Fibroblast of lung (primary cell): ENCODE results near the gene ZDHHC16. TPM values are rescaled to one million over a fixed set of nuclear protein-coding genes. Genes with fewer than 3 reads are reported as not detected.

ENCODE experiments used
- DNase-seq, 2 donors: peaks; one replicate each; pipeline versions ENCODE4 v3.0.0 to v3.0.0-alpha.2; 2010; ENCODE audit warnings: low read depth in 2 of 2
- H2AFZ ChIP-seq: 2 replicates; pipeline ENCODE4 v1.5.1; 2012; ENCODE audit warnings: low read length, control low read depth, inconsistent platforms
- H3K27ac ChIP-seq: 2 replicates; pipeline ENCODE4 v1.5.1; 2011; ENCODE audit warnings: low read length, control low read depth; ENCODE audit not compliant: insufficient read depth
- H3K27me3 ChIP-seq: 2 replicates; pipeline ENCODE4 v1.5.1; 2011; ENCODE audit warnings: mild to moderate bottlenecking, low read length; ENCODE audit not compliant: control insufficient read depth, insufficient read depth
- H3K36me3 ChIP-seq: 2 replicates; pipeline ENCODE4 v1.5.1; 2011; ENCODE audit warnings: low read length; ENCODE audit not compliant: control insufficient read depth, insufficient read depth
- H3K4me1 ChIP-seq: 2 replicates; pipeline ENCODE4 v1.5.1; 2011; ENCODE audit warnings: low read length; ENCODE audit not compliant: control insufficient read depth, insufficient read depth; ENCODE audit errors: extremely low read depth
- H3K4me2 ChIP-seq: 2 replicates; pipeline ENCODE4 v1.5.1; 2011; ENCODE audit warnings: low read length, control low read depth; ENCODE audit not compliant: insufficient read depth; ENCODE audit errors: extremely low read depth
- H3K4me3 ChIP-seq, 4 experiments: fragments of 200-600 bp in 1 of 4; sonication (generic) in 1 of 4; replicated peaks in 1 of 4; 2 replicates each; pipeline ENCODE4 v1.5.1; 2011 to 2016; ENCODE audit warnings: low read length in 4 of 4, low read depth in 3 of 4, mild to moderate bottlenecking in 3 of 4, control low read depth in 2 of 4, inconsistent platforms in 1 of 4, mixed read lengths in 1 of 4; ENCODE audit not compliant: insufficient read depth in 1 of 4; ENCODE audit errors: control extremely low read depth in 1 of 4
- H3K79me2 ChIP-seq: 2 replicates; pipeline ENCODE4 v1.5.1; 2012; ENCODE audit warnings: mild to moderate bottlenecking, low read length, inconsistent platforms; ENCODE audit not compliant: control insufficient read depth, insufficient read depth
- H3K9ac ChIP-seq: 2 replicates; pipeline ENCODE4 v1.5.1; 2011; ENCODE audit warnings: mild to moderate bottlenecking, low read length, control low read depth; ENCODE audit not compliant: insufficient read depth
- H3K9me3 ChIP-seq: 2 replicates; pipeline ENCODE4 v1.5.1; 2012; ENCODE audit warnings: low read depth, low read length; ENCODE audit not compliant: control insufficient read depth, insufficient read depth
- H4K20me1 ChIP-seq: 2 replicates; pipeline ENCODE4 v1.5.1; 2011; ENCODE audit warnings: low read length; ENCODE audit not compliant: control insufficient read depth, insufficient read depth; ENCODE audit errors: extremely low read depth
- CTCF ChIP-seq, 2 donors: IDR thresholded peaks in 1 of 2; conservative IDR thresholded peaks in 1 of 2; 1 replicate in 1 of 2; 2 replicates in 1 of 2; pipeline ENCODE4 v1.5.1; 2011 to 2012; ENCODE audit warnings: low read length in 2 of 2, control low read depth in 1 of 2, inconsistent platforms in 1 of 2, low read depth in 1 of 2, mild to moderate bottlenecking in 1 of 2
- EZH2 ChIP-seq: IDR thresholded peaks from 2 replicates; pipeline ENCODE4 v1.5.1; 2012; ENCODE audit warnings: low read length, control low read depth, mild to moderate bottlenecking; ENCODE audit errors: missing control alignments
- polyA plus RNA-seq, 2 donors: library from polyadenylated mRNA; depleted of rRNA in 1 of 2; stranded (reverse) in 1 of 2; unstranded in 1 of 2; fragments of >200 nt; gene quantifications; 2 replicates each; pipeline ENCODE4 v1.2.1, GENCODE V29; 2011 to 2012; ENCODE audit warnings: missing spikeins in 1 of 2
- total RNA-seq: library from RNA; depleted of rRNA; stranded (reverse); fragments of >200 nt; gene quantifications from 2 replicates; pipeline ENCODE4 v1.2.1, GENCODE V29; 2014

ZDHHC16 gene
- total and polyA plus RNA-seq, 2 donors (not counting 1 experiment from before 2014, with no cell fraction given), result 39.3 to 60.2 TPM

- peak within 1 kb of the TSS; percentile 97 for H3K27ac ChIP-seq
- no peaks in the 10 kb centered on the region for H3K9me3 ChIP-seq
- peaks cover 2% of the 10 kb centered on the region for H3K36me3 ChIP-seq
- TF ChIP-seq CTCF (conservative IDR thresholded peaks at IDR 0.05 in 1 of 2, IDR thresholded peaks at IDR 0.05 in 1 of 2; ENCODE audit: low read depth in 1 of 2, low read length in 2 of 2), result no peak
- peak; percentile 98 for DNase-seq
- peak within 1 kb of the TSS; percentile 64 for H2AFZ ChIP-seq
- H3K4me1 ChIP-seq, result no peaks in the 10 kb centered on the region
- no peaks in the 10 kb centered on the region for H4K20me1 ChIP-seq
- H3K9ac ChIP-seq, result peak within 1 kb of the TSS; percentile 98
- peak within 1 kb of the TSS; percentile 87 for H3K4me2 ChIP-seq
- no peaks in the 10 kb centered on the region for H3K27me3 ChIP-seq
- peak within 1 kb of the TSS; percentile 77 to 86 (median 80) for H3K4me3 ChIP-seq
- peaks cover 6% of the 10 kb centered on the region for H3K79me2 ChIP-seq
Observed at GRCh38 chr10:97400665-97401454, 45.1 kb upstream of the ZDHHC16 start, which contains the start of gene RRP12. RRP12 (minus strand) TSS chr10:97401340; CDS start chr10:97401231, 109 bp downstream.

GRCh38 chr10:97401455-97401919 lies 44.5 kb upstream of the ZDHHC16 start:
- H3K9ac ChIP-seq, result peak overlapping the region; percentile 98
- no peak for DNase-seq
- no peaks in the 10 kb centered on the region for H4K20me1 ChIP-seq
- no peak for TF ChIP-seq CTCF (conservative IDR thresholded peaks at IDR 0.05 in 1 of 2, IDR thresholded peaks at IDR 0.05 in 1 of 2; ENCODE audit: low read depth in 1 of 2, low read length in 2 of 2)
- no peak for TF ChIP-seq EZH2
- no peak overlapping the region for H3K4me2 ChIP-seq
- no peaks in the 10 kb centered on the region for H3K9me3 ChIP-seq
- peaks cover 6% of the 10 kb centered on the region for H3K79me2 ChIP-seq
- no peaks in the 10 kb centered on the region for H3K27me3 ChIP-seq
- H3K27ac ChIP-seq, result peak overlapping the region; percentile 97
- peak overlapping the region; percentile 32 for H2AFZ ChIP-seq
- H3K36me3 ChIP-seq, result no peaks in the 10 kb centered on the region
- peak overlapping the region in 2 of 4 experiments; percentile 77 to 86 for H3K4me3 ChIP-seq
- H3K4me1 ChIP-seq, result no peaks in the 10 kb centered on the region

- no peaks in the 10 kb centered on the region for H3K27me3 ChIP-seq
- H3K4me3 ChIP-seq, result no peak overlapping the region
- H3K27ac ChIP-seq, result no peak overlapping the region
- no peaks in the 10 kb centered on the region for H3K4me1 ChIP-seq
- H3K4me2 ChIP-seq, result no peak overlapping the region
- no peaks in the 10 kb centered on the region for H4K20me1 ChIP-seq
- H3K79me2 ChIP-seq, result peaks cover 6% of the 10 kb centered on the region
- no peak overlapping the region for H2AFZ ChIP-seq
- DNase-seq, result no peak
- no peak overlapping the region for H3K9ac ChIP-seq
- H3K9me3 ChIP-seq, result no peaks in the 10 kb centered on the region
- no peak for TF ChIP-seq CTCF (conservative IDR thresholded peaks at IDR 0.05 in 1 of 2, IDR thresholded peaks at IDR 0.05 in 1 of 2; ENCODE audit: low read depth in 1 of 2, low read length in 2 of 2)
- TF ChIP-seq EZH2, result no peak
- no peaks in the 10 kb centered on the region for H3K36me3 ChIP-seq
Observed at GRCh38 chr10:97404044-97404443, 41.9 kb upstream of the ZDHHC16 start.
